NCI-H82 treated with DMSO at 0.1 percent for 48 hours (cell line): ENCODE results near the gene MCRS1.

ENCODE experiments used
- DNase-seq: peaks from one replicate; lab custom pipeline; 2025; ENCODE audit not compliant: unreplicated experiment; lab: John Stamatoyannopoulos, UW

MCRS1 gene

GRCh38 chr12:49557187-49557916 lies 10.6 kb downstream of the MCRS1 start:
- no peak for DNase-seq

- DNase-seq, result no peak
Measured at GRCh38 chr12:49556391-49557186, 11.4 kb downstream of the MCRS1 start.

DNA sequence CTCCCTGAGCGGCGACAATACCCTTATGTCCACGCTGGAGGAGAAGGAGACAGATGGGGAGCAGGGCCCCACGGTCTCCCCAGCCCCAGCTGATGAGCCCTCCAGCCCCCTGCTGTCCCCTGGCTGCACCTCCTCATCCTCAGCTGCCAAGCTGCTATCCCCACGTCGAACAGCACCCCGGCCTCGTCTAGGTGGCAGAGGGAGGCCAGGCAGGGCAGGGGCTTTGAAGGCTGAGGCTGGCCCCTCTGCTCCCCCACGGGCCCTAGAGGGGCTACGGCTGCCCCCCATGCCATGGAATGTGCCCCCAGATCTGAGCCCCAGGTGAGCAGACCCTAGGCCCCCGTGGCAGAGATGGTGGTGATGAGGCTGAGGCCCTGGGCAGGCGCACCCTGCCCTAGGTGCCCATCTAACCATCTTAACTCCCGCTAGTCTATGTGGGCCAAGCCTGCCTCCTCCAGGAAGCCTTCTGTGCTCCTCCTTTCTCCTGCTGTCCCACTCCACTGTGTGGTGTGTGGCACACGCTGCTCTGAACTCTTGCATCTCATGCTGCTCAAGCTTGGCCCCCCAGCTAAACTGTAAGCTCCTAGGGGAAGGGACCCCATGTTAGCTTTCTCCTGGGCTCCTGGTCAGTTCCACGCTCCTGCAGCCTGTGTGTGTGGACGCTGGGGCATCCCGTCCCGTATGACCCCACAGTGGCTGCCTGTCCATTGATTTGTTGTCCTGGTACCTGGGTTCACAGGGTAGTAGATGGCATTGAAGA lies 12.1 kb downstream of the MCRS1 start:
- DNase-seq, result no peak

DNA sequence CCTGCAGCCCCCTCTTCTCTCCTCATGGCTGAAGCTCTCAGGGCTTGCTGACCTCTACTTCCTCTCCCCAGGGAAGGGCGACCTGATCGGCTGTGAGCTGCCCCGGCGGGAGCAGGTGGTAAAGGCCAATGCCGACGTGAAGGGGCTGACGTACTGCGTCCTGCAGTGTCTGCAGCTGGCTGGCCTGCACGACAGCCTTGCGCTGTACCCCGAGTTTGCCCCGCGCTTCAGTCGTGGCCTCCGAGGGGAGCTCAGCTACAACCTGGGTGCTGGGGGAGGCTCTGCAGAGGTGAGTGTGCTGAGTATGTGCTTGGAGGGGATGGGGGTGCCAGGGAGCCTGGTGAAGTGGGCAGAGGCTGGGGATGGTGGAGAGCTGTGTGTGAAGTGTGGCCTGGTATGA lies 13.7 kb downstream of the MCRS1 start:
- no peak for DNase-seq

DNA sequence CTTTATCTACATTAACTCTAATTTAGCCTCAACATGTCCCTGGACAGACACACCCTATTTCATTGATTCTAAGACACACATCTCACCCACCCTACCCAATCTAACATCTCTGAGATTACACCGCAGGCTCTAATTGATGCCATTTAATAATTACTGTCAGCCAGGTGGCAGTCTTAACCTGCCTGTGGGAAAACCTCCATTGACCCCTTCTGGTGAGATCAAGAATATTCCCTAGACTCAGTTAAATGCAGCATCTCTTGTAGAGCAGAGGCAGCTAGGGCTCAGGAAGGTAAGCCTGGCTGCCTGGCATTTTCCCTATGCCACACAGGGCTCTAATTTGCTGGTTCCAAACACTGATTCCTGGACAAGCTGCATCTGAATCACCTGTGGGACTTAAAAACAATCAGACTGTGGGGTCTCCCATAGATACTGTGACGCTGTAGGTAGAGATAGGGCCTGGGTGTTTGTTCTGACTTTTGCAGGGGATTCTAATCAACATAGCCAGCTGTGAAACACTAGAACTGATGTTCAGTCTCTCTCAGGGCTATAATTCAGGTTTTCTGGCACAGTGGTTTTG lies 14.3 kb downstream of the MCRS1 start:
- DNase-seq, result peak; percentile 59

- no peak for DNase-seq
Measured at GRCh38 chr12:49552899-49553298, 15.0 kb downstream of the MCRS1 start.

DNA sequence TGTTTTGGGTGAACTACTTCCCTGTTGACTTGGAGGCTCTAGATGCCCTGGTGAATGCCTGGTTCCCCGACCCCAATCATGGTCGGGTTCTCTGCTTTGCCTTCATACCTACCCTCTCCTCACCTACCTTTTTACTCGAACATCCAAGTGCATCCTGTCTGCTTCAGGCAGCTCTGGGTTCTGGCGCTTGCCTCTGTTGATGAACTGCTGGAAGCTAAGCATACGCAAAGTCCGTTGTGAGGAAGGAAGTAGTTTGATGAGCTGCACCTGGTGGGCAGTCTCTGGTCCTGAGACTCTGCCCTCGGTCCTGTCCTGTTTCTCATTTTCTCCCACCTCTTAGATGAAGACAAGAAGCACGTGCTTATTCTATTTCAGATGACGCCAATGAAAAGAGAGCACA lies 15.5 kb downstream of the MCRS1 start:
- no peak for DNase-seq

GRCh38 chr12:49552014-49552413 lies 15.9 kb downstream of the MCRS1 start:
- DNase-seq, result no peak

- no peak for DNase-seq
Measured at GRCh38 chr12:49550693-49551252, 17.2 kb downstream of the MCRS1 start.

GRCh38 chr12:49549735-49550692 lies 17.9 kb downstream of the MCRS1 start:
- no peak for DNase-seq

DNA sequence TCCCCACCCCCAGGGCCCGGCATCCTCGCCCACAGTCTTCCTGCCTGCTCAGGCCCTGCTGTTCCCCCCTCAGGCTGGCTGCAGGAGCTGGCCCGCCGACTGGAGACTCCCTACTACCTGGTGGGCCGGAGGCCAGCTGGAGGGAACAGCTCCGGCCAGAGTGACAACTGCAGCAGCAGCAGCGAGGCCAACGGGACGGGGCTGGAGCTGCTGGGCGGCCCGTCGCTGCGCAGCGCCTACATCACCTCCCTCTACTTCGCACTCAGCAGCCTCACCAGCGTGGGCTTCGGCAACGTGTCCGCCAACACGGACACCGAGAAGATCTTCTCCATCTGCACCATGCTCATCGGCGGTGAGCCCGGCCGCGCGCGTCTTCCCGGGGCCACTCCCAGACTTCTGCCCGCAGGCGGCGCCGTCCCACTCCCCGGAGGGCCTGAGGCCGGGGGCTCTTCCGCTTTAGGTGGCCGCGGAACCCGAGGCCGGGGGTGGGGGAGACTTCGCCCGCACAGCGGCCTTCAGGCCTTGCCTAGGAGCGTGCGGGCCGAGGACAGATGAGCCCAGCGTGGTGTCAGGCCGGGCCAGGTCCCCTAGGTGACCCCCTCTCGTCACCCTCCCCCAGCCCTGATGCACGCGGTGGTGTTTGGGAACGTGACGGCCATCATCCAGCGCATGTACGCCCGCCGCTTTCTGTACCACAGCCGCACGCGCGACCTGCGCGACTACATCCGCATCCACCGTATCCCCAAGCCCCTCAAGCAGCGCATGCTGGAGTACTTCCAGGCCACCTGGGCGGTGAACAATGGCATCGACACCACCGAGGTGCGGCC lies 18.9 kb downstream of the MCRS1 start:
- DNase-seq, result no peak

DNA sequence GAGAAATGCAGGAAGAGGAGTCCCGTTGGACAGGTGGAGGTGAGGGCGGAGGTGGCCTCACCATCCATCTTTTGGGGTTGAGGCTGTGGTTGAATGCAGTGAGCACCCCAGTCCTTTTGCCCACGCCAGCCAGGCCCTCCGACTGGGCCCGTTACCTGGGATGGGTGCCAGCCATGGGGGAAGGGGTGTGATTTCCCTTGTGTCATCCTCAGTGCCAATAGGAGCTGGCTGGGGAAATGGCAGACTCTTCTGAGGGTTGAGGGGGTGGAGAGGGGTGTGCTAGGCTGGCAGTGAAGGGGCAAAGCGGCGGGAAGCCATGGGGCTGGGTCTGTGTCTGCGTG lies 19.5 kb downstream of the MCRS1 start:
- DNase-seq, result no peak

DNA sequence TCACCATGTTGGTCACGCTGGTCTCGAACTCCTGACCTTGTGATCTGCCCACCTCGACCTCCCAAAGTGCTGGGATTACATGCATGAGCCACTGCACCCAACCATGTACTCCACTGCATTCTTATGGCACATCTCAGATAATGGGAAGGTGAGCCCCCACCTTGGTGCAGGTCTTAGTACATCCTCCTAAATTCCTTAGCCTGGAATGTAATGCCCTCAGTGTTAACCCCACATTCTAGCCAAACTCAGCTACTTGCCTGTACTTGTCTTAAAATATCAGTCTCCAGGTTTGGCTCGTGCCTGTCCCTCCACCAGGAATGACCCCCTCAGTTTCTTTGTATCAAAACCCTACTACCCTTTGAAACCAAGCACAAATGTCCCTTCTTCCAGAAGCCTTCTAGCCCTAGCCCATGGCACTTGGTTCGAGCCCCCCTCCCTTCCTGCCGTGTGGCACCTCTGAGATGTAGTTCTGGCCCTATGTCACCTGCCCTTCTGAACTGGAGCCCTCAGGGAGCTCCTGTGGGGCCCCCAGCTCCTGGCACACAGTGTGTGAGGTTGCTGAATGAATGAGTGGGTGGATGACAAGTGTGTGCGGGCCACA lies 20.8 kb downstream of the MCRS1 start:
- no peak for DNase-seq

DNA sequence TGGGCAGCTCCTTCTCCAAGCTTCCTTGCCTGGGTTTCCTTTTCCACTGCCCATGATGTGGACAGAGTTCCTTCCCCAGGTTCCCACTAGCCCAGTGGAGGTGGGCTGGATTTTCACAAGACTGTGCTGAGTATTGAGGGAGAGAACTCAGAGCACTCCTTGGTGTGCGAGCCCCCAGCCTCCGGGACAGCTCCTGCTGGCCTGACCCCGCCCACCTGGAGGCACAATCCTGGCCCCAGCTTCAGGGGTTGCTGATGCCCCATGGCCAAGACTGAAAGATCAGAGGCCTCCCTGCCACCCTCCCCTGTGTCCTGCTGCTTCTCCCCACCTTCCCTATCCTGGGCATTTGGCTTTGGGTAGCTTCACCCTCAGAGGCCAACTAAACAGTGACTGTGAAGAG lies 21.5 kb downstream of the MCRS1 start:
- DNase-seq, result no peak

DNA sequence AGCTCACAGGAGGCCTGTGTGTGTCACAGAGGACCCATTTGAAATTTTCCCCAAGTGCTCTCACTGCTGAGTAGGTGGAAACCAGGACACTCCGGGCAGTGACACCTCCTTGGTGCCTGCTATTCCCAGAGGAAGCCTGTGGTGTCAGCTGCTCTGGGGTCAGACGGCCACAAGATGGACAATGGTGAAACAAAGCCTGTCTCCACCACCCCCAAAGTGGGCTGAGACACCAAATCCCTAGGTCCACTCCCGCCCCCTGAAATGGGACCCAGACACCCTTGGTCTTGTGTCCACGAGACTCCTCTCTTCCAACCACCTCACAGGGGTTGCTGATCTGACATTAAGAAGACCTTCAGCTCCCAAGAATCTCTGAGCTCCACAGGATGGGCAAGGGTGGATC lies 22.1 kb downstream of the MCRS1 start:
- DNase-seq, result no peak

- no peak for DNase-seq
Measured at GRCh38 chr12:49543914-49544815, 23.8 kb downstream of the MCRS1 start.

GRCh38 chr12:49543221-49543913 lies 24.6 kb downstream of the MCRS1 start:
- DNase-seq, result no peak
